T-cell (primary cell): ENCODE results near the gene AFMID. TPM values are rescaled to one million over a fixed set of nuclear protein-coding genes. Genes with fewer than 3 reads are reported as not detected.
"Not testable (repeated sequence)": the region's sequence is repeated elsewhere in the genome, so short reads cannot be mapped to it uniquely, and the experiment has no call there.

Experiments
- ATAC-seq, 4 experiments: fragments of 200-7000 bp in 3 of 4; fragments of 150-1000 bp in 1 of 4; cut with Tn5 transposase; replicated peaks in 1 of 4; 1 replicate in 3 of 4; 2 replicates in 1 of 4; pipeline ENCODE4 v1.10.0; 2021; ENCODE audit warnings: moderate library complexity in 3 of 4, mild to moderate bottlenecking in 2 of 4, moderate number of reproducible peaks in 1 of 4
- CTCF ChIA-PET, 2 donors: fragments of 300-600 bp; sonication (Branson Sonifier 250); formaldehyde crosslinking; loops; one replicate each; lab custom pipeline; 2022; ENCODE audit warnings: antibody characterized with exemption in 2 of 2; lab: Charles Lee
- POLR2A ChIA-PET, 2 donors: fragments of 300-600 bp; sonication (Branson Sonifier 250); formaldehyde crosslinking; loops; one replicate each; lab custom pipeline; 2022; ENCODE audit warnings: antibody characterized with exemption in 2 of 2; lab: Charles Lee
- DNase-seq, 35 experiments: peaks; one replicate each; pipeline versions ENCODE4 v3.0.0 to v3.0.0-alpha.2; 2013 to 2023
- H3K27ac ChIP-seq: one replicate; pipeline ENCODE4 v1.5.1; 2013; ENCODE audit warnings: low read length
- H3K27me3 ChIP-seq, 2 experiments: replicated peaks in 1 of 2; 1 replicate in 1 of 2; 2 replicates in 1 of 2; pipeline versions ENCODE4 v1.6.1 to v1.7.0; 2013; ENCODE audit warnings: low read length in 1 of 2, mixed read lengths in 1 of 2; ENCODE audit not compliant: control insufficient read depth in 2 of 2, insufficient read depth in 2 of 2; ENCODE audit errors: extremely low read depth in 1 of 2
- H3K36me3 ChIP-seq, 2 donors: 1 replicate in 1 of 2; 2 replicates in 1 of 2; pipeline versions ENCODE4 v1.6.1 to v1.7.0; 2013; ENCODE audit warnings: low read length in 1 of 2; ENCODE audit not compliant: control insufficient read depth in 2 of 2, insufficient read depth in 1 of 2; ENCODE audit errors: extremely low read depth in 1 of 2
- H3K4me1 ChIP-seq, 2 experiments: 1 replicate in 1 of 2; 2 replicates in 1 of 2; pipeline versions ENCODE4 v1.6.1 to v1.7.0; 2013; ENCODE audit warnings: low read length in 2 of 2, mixed read lengths in 1 of 2; ENCODE audit not compliant: insufficient read depth in 2 of 2, control insufficient read depth in 1 of 2; ENCODE audit errors: extremely low read depth in 1 of 2
- H3K4me3 ChIP-seq, 2 donors: 1 replicate in 1 of 2; 2 replicates in 1 of 2; pipeline versions ENCODE4 v1.5.1 to v1.7.0; 2013; ENCODE audit warnings: mild to moderate bottlenecking in 2 of 2, low read length in 1 of 2, moderate library complexity in 1 of 2; ENCODE audit not compliant: control insufficient read depth in 1 of 2; ENCODE audit errors: extremely low read depth in 1 of 2
- H3K9me3 ChIP-seq: 2 replicates; pipeline ENCODE4 v1.7.0; 2013
- H3K27ac Mint-ChIP-seq, 2 donors: one replicate each; pipeline ENCODE4 v1.8.0; 2020 to 2021; ENCODE audit warnings: mild to moderate bottlenecking in 2 of 2, mixed read lengths in 2 of 2
- H3K27me3 Mint-ChIP-seq, 2 donors: one replicate each; pipeline ENCODE4 v1.8.0; 2021 to 2022; ENCODE audit warnings: mixed read lengths in 2 of 2
- H3K36me3 Mint-ChIP-seq: one replicate; pipeline ENCODE4 v1.8.0; 2021; ENCODE audit warnings: mixed read lengths
- H3K4me1 Mint-ChIP-seq, 3 donors: one replicate each; pipeline ENCODE4 v1.8.0; 2020 to 2022; ENCODE audit warnings: mixed read lengths in 3 of 3, mild to moderate bottlenecking in 1 of 3
- H3K4me3 Mint-ChIP-seq, 3 donors: one replicate each; pipeline ENCODE4 v1.8.0; 2020 to 2022; ENCODE audit warnings: mild to moderate bottlenecking in 3 of 3, mixed read lengths in 3 of 3, moderate library complexity in 3 of 3
- H3K9me3 Mint-ChIP-seq, 3 donors: one replicate each; pipeline ENCODE4 v1.8.0; 2020 to 2022; ENCODE audit warnings: mixed read lengths in 3 of 3
- WGBS: methylation state at CpG from one replicate; pipeline ENCODE4 v1.1.5; 2013; ENCODE audit warnings: missing lambda C conversion rate; ENCODE audit not compliant: insufficient coverage; 5-methylcytosine and 5-hydroxymethylcytosine counted together
- total RNA-seq, 35 experiments: library from RNA in 6 of 35; stranded (reverse) in 6 of 35; fragments of 120-200 nt in 1 of 35; gene quantifications; one replicate each; pipeline versions ENCODE4 v1.2.1 to v1.2.4 and lab custom pipeline; 2013 to 2026

Gene AFMID
- total RNA-seq, 5 donors from 2014 or later (not counting 1 experiment from before 2014, with no cell fraction given): 2.3 to 5.9 (median 3.4) TPM

GRCh38 chr17:78251773-78252103 lies 64.6 kb downstream of the AFMID start:
- H3K36me3 Mint-ChIP-seq: no peaks in the 10 kb centered on the region
- H3K27ac ChIP-seq: peak overlapping the region; percentile 82

GRCh38 chr17:78252111-78252634 lies 65.0 kb downstream of the AFMID start:
- H3K4me3 ChIP-seq: peak overlapping the region; percentile 50 to 61
- no peaks in the 10 kb centered on the region for H3K9me3 Mint-ChIP-seq
- peaks cover 26 to 74% of the 10 kb centered on the region in 2 experiments for H3K4me1 ChIP-seq
- no peaks in the 10 kb centered on the region for H3K36me3 ChIP-seq
- H3K27me3 ChIP-seq: peaks cover 0 to 14% of the 10 kb centered on the region in 2 experiments
- ATAC-seq (peak; percentile 77 to 81 (median 79)), DNase-seq (peak; percentile 68 to 97 (median 89))
- peak overlapping the region; percentile 82 for H3K27ac ChIP-seq
- H3K9me3 ChIP-seq: no peaks in the 10 kb centered on the region
- H3K4me3 Mint-ChIP-seq: peak overlapping the region; percentile 76 to 82 (median 79)
- ChIA-PET POLR2A (interaction anchor here in 1 of 2 donors (0.5 to 0.6 kb wide), 2 partner anchors 87 to 551 kb away, joined by 3 to 6 read pairs; no protein-coding TSS in a partner anchor), CTCF (interaction anchor here (0.5 to 1.4 kb wide), 5 partner anchors 9 to 110 kb away, joined by 3 to 4 read pairs (median 3); partner anchors contain the start of gene TK1 (in 1 of the 2))
- no peaks in the 10 kb centered on the region for H3K36me3 Mint-ChIP-seq
- peaks cover 56 to 61% (median 61%) of the 10 kb centered on the region in 3 donors for H3K4me1 Mint-ChIP-seq
- H3K27ac Mint-ChIP-seq: peak overlapping the region; percentile 93
- 7% methylated on average over 8 of the region's 12 CpGs for WGBS
- H3K27me3 Mint-ChIP-seq: no peaks in the 10 kb centered on the region

More at GRCh38 chr17:78251773-78252103, 64.6 kb downstream of the AFMID start:
- H3K36me3 ChIP-seq: no peaks in the 10 kb centered on the region
- DNase-seq: peak in 1 of 35 experiments; percentile 31
- 11% methylated on average over 3 of the region's 6 CpGs for WGBS
- peaks cover 0 to 14% of the 10 kb centered on the region in 2 experiments for H3K27me3 ChIP-seq
- CTCF ChIA-PET: interaction anchor here (0.5 to 1.4 kb wide), 5 partner anchors 9 to 111 kb away, joined by 3 to 4 read pairs (median 3); partner anchors contain the start of gene TK1 (in 1 of the 2)
- H3K27me3 Mint-ChIP-seq: no peaks in the 10 kb centered on the region
- peak in 1 of 4 experiments; percentile 1 for ATAC-seq
- peak overlapping the region; percentile 50 to 61 for H3K4me3 ChIP-seq
- H3K27ac Mint-ChIP-seq: peak overlapping the region; percentile 93
- peak overlapping the region; percentile 76 to 82 (median 79) for H3K4me3 Mint-ChIP-seq
- H3K4me1 ChIP-seq: peaks cover 22 to 70% of the 10 kb centered on the region in 2 experiments
- POLR2A ChIA-PET: interaction anchor here in 1 of 2 donors (0.5 to 0.6 kb wide), 2 partner anchors 87 to 552 kb away, joined by 3 to 6 read pairs; no protein-coding TSS in a partner anchor
- H3K4me1 Mint-ChIP-seq: peaks cover 52 to 58% (median 57%) of the 10 kb centered on the region in 3 donors
- H3K9me3 Mint-ChIP-seq: no peaks in the 10 kb centered on the region
- H3K9me3 ChIP-seq: no peaks in the 10 kb centered on the region

- peak overlapping the region; percentile 50 to 52 for H3K4me3 ChIP-seq
- DNase-seq: peak in 9 of 35 experiments; percentile 19 to 50 (median 29)
- peaks cover 0 to 14% of the 10 kb centered on the region in 2 experiments for H3K27me3 ChIP-seq
- Mint-ChIP-seq H3K27me3 (no peaks in the 10 kb centered on the region), H3K36me3 (no peaks in the 10 kb centered on the region), H3K9me3 (no peaks in the 10 kb centered on the region), H3K27ac (peak overlapping the region; percentile 93), H3K4me1 (peaks cover 64 to 69% (median 66%) of the 10 kb centered on the region in 3 donors), H3K4me3 (peak overlapping the region; percentile 76 to 82 (median 79))
- peaks cover 34 to 82% of the 10 kb centered on the region in 2 experiments for H3K4me1 ChIP-seq
- WGBS: 39% methylated on average over 9 of the region's 15 CpGs
- POLR2A ChIA-PET: no interaction called here
- peak in 1 of 4 experiments; percentile 10 for ATAC-seq
- CTCF ChIA-PET: interaction anchor here in 1 of 2 donors (0.6 kb wide), 1 partner anchor 23 kb away, joined by 3 read pairs; no protein-coding TSS in a partner anchor
- no peaks in the 10 kb centered on the region for H3K9me3 ChIP-seq
- H3K36me3 ChIP-seq: no peaks in the 10 kb centered on the region
- H3K27ac ChIP-seq: peak overlapping the region; percentile 82
Measured at GRCh38 chr17:78252701-78253635, 65.8 kb downstream of the AFMID start.

GRCh38 chr17:78253636-78253945 lies 66.4 kb downstream of the AFMID start:
- H3K36me3 Mint-ChIP-seq, H3K9me3 Mint-ChIP-seq, CTCF ChIA-PET, H3K9me3 ChIP-seq, DNase-seq, ATAC-seq, POLR2A ChIA-PET, H3K27me3 Mint-ChIP-seq, H3K36me3 ChIP-seq: not testable (repeated sequence)
- H3K4me1 Mint-ChIP-seq: peaks cover 69 to 74% (median 73%) of the 10 kb centered on the region in 3 donors
- H3K27ac Mint-ChIP-seq: peak overlapping the region; percentile 72 to 88
- 91% methylated on average over 8 of the region's 12 CpGs for WGBS
- peak overlapping the region; percentile 76 to 82 (median 79) for H3K4me3 Mint-ChIP-seq
- Histone ChIP-seq H3K27me3 (peaks cover 0 to 16% of the 10 kb centered on the region in 2 experiments), H3K27ac (peak overlapping the region; percentile 65), H3K4me3 (peak overlapping the region; percentile 64 to 68), H3K4me1 (peaks cover 38 to 89% of the 10 kb centered on the region in 2 experiments)

DNA sequence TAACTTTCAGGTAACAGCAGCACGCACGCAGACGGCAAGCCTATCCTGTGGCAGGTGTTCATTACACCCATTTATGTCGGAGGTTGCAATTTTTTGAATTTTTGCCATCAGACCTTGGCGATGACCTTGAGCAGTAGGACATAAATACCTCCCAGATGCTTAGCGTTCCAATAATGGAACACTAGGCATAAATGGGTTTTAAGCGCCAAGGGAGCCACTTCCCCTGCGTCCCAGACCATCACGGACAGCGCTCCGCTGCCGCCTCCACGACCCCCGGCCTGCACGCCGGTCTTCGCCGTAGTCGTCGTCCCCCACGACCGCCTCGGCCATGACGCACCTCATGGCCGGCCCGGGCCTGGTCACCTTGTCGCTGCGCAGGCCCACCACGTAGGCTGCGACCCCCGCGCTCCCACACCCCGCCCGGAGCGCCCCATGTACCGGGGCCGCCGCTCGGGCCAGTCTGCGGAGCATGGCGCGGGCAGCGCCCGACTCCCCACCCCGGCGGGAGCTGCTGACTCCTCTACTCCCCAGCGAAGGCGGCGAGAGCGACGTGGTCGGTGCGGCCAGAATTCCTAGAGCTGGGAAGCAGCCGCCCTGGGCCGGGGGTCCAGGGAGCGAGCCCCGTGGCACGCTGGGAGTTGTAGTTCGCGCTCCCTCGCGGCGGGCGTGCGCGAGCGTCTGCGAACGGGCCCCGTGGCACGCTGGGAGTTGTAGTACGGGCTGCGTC lies 66.9 kb downstream of the AFMID start:
- 2% methylated on average over 72 of the region's 73 CpGs for WGBS
- Mint-ChIP-seq H3K27ac (peak overlapping the region; percentile 72 to 91), H3K4me3 (peak overlapping the region; percentile 76 to 82 (median 79)), H3K27me3 (no peaks in the 10 kb centered on the region), H3K9me3 (no peaks in the 10 kb centered on the region), H3K4me1 (peaks cover 69 to 74% (median 73%) of the 10 kb centered on the region in 3 donors), H3K36me3 (no peaks in the 10 kb centered on the region)
- ATAC-seq (peak; percentile 46 to 61 (median 52)), DNase-seq (peak; percentile 67 to 89 (median 80))
- Histone ChIP-seq H3K9me3 (no peaks in the 10 kb centered on the region), H3K27me3 (peaks cover 0 to 11% of the 10 kb centered on the region in 2 experiments), H3K36me3 (no peaks in the 10 kb centered on the region), H3K4me3 (peak overlapping the region; percentile 64 to 68), H3K27ac (peak overlapping the region; percentile 65), H3K4me1 (peaks cover 38 to 94% of the 10 kb centered on the region in 2 experiments)
- POLR2A ChIA-PET: no interaction called here
- CTCF ChIA-PET: interaction anchor here (0.5 kb wide), 2 partner anchors 82 to 147 kb away, joined by 3 to 4 read pairs; no protein-coding TSS in a partner anchor
